GM12892 (cell line): ENCODE measurements around the gene MAPK8IP3.

Source experiments
- POLR2A ChIP-seq: IDR thresholded peaks from 2 replicates; pipeline ENCODE4 v1.6.1; 2011; ENCODE audit warnings: low read depth, low read length, control low read depth
- POLR2AphosphoS5 ChIP-seq: IDR thresholded peaks from 2 replicates; pipeline ENCODE4 v1.6.1; 2011; ENCODE audit warnings: low read depth, low read length, control low read depth
- TAF1 ChIP-seq: IDR thresholded peaks from 2 replicates; pipeline ENCODE4 v1.6.1; 2011; ENCODE audit warnings: low read depth, mild to moderate bottlenecking, control low read depth, low read length, borderline replicate concordance

- TF ChIP-seq POLR2A (no peak), POLR2AphosphoS5 (no peak), TAF1 (no peak)
Measured at GRCh38 chr16:1744338-1744840, 38.4 kb downstream of the MAPK8IP3 start.
